ENCODE results near the gene NFKBIE.

GRCh38 chr6:44284867-44285266 is 19.5 kb upstream of the NFKBIE start:
- TF ChIP-seq CTCF (IDR thresholded peaks at IDR 0.05; ENCODE audit: poor library complexity, severe bottlenecking) (no peak), EZH2 (IDR thresholded peaks at IDR 0.05; ENCODE audit: borderline replicate concordance, insufficient read depth, low read length, poor library complexity, severe bottlenecking) (no peak), EP300 (conservative IDR thresholded peaks at IDR 0.05; ENCODE audit: poor library complexity, severe bottlenecking) (no peak), REST (IDR thresholded peaks at IDR 0.05; ENCODE audit: borderline replicate concordance) (no peak), SMC3 (conservative IDR thresholded peaks at IDR 0.05; ENCODE audit: poor library complexity) (no peak), POLR2AphosphoS5 (IDR thresholded peaks at IDR 0.05) (no peak), MXI1 (conservative IDR thresholded peaks at IDR 0.05; ENCODE audit: poor library complexity, severe bottlenecking) (no peak), TAF1 (IDR thresholded peaks at IDR 0.05; ENCODE audit: low read depth) (no peak), RAD21 (conservative IDR thresholded peaks at IDR 0.05) (no peak)
